Suprapubic skin (tissue), 4 donors: ENCODE data around the gene LMAN1L.

ENCODE experiments used
- EP300 ChIP-seq: sonication (generic); formaldehyde crosslinking; IDR thresholded peaks from one replicate; pipeline ENCODE4 v1.6.1; 2017; ENCODE audit warnings: antibody characterized with exemption
- POLR2A ChIP-seq, 2 donors: fragments of 450-650 bp; IDR thresholded peaks; one replicate each; pipeline ENCODE4 v1.6.1; 2017; ENCODE audit warnings: antibody characterized with exemption in 2 of 2, mild to moderate bottlenecking in 2 of 2, moderate library complexity in 2 of 2
- POLR2AphosphoS5 ChIP-seq, 3 donors: sonication (generic); formaldehyde crosslinking; IDR thresholded peaks; one replicate each; pipeline ENCODE4 v1.6.1; 2017; ENCODE audit warnings: antibody characterized with exemption in 3 of 3
- TF ChIP-seq, protein P1 (sequence below), 2 donors: fragments of 200-600 bp in 1 of 2; fragments of 450-650 bp in 1 of 2; sonication (generic) in 1 of 2; IDR thresholded peaks; one replicate each; pipeline ENCODE4 v1.5.1; 2016 to 2019; ENCODE audit warnings: antibody characterized with exemption in 2 of 2, mild to moderate bottlenecking in 1 of 2, moderate library complexity in 1 of 2

DNA sequence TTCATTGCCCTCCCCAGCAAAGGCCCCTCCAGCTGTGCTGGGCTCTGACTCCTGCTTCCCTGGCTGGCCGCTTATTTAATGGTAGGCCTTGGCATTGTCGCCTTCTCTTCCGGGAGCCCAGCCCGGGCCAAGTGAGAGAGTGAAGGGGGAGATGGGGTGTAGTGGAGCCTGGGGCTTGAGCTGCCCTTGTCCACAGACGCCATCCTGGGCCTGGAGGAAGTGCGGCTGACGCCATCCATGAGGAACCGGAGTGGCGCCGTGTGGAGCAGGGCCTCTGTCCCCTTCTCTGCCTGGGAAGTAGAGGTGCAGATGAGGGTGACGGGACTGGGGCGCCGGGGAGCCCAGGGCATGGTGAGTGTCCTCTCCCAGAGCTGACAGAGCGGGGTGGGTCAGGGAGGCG, 3.3 kb downstream of the LMAN1L start:
- TF ChIP-seq, protein P1, sequence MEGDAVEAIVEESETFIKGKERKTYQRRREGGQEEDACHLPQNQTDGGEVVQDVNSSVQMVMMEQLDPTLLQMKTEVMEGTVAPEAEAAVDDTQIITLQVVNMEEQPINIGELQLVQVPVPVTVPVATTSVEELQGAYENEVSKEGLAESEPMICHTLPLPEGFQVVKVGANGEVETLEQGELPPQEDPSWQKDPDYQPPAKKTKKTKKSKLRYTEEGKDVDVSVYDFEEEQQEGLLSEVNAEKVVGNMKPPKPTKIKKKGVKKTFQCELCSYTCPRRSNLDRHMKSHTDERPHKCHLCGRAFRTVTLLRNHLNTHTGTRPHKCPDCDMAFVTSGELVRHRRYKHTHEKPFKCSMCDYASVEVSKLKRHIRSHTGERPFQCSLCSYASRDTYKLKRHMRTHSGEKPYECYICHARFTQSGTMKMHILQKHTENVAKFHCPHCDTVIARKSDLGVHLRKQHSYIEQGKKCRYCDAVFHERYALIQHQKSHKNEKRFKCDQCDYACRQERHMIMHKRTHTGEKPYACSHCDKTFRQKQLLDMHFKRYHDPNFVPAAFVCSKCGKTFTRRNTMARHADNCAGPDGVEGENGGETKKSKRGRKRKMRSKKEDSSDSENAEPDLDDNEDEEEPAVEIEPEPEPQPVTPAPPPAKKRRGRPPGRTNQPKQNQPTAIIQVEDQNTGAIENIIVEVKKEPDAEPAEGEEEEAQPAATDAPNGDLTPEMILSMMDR (IDR thresholded peaks at IDR 0.05) = no peak
- TF ChIP-seq EP300 (no peak), POLR2AphosphoS5 (IDR thresholded peaks at IDR 0.05) (no peak), POLR2A (IDR thresholded peaks at IDR 0.05) (no peak)
